ENCODE data around the gene KCTD12.

- TF ChIP-seq CTCF (conservative IDR thresholded peaks at IDR 0.05; ENCODE audit: low read length), result no peak
- no peak for TF ChIP-seq EZH2phosphoT487 (IDR thresholded peaks at IDR 0.05; ENCODE audit: borderline replicate concordance, low read depth, low read length)
These were observed 30.9 kb upstream of the KCTD12 start for GRCh38 chr13:76917095-76917494.
